GM12892 (cell line): ENCODE measurements around the gene SNCA.

ENCODE experiments used
- POLR2A ChIP-seq: IDR thresholded peaks from 2 replicates; pipeline ENCODE4 v1.6.1; 2011; ENCODE audit warnings: low read depth, low read length, control low read depth
- POLR2AphosphoS5 ChIP-seq: IDR thresholded peaks from 2 replicates; pipeline ENCODE4 v1.6.1; 2011; ENCODE audit warnings: low read depth, low read length, control low read depth
- TAF1 ChIP-seq: IDR thresholded peaks from 2 replicates; pipeline ENCODE4 v1.6.1; 2011; ENCODE audit warnings: low read depth, mild to moderate bottlenecking, control low read depth, low read length, borderline replicate concordance

DNA sequence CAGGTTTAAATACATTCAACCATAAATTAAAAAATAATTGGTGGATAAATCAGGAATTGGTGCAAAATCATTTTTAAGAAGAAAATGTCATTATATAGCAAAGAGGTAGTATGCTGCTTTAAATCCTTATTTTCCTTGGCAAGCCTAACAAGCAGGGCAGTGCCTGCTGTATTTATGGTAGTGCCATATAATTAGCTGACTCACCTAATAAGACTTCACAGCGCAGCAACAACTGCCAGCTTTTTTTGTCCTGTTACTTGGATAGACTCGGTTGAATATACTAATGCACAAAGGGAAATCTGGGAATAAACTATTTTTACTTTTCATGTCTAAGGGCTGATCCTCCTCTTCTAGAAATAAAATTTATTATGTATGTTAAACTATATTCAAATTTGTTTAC lies 99.1 kb downstream of the SNCA start:
- TF ChIP-seq POLR2A: no peak
- TF ChIP-seq POLR2AphosphoS5: no peak
- no peak for TF ChIP-seq TAF1
